Fibroblast of skin of scalp (primary cell): ENCODE data around the gene GPRIN2.
A peak's percentile ranks its signal among the peaks of the same experiment; 100 is the strongest.
"Not testable (repeated sequence)": the region's sequence is repeated elsewhere in the genome, so short reads cannot be mapped to it uniquely, and the experiment has no call there.

Experiments used
- DNase-seq: peaks from one replicate; pipeline ENCODE4 v3.0.0-alpha.2; 2013

The GPRIN2 gene

GRCh38 chr10:46567151-46567550 lies 10.7 kb upstream of the GPRIN2 start:
- DNase-seq: not testable (repeated sequence)

DNA sequence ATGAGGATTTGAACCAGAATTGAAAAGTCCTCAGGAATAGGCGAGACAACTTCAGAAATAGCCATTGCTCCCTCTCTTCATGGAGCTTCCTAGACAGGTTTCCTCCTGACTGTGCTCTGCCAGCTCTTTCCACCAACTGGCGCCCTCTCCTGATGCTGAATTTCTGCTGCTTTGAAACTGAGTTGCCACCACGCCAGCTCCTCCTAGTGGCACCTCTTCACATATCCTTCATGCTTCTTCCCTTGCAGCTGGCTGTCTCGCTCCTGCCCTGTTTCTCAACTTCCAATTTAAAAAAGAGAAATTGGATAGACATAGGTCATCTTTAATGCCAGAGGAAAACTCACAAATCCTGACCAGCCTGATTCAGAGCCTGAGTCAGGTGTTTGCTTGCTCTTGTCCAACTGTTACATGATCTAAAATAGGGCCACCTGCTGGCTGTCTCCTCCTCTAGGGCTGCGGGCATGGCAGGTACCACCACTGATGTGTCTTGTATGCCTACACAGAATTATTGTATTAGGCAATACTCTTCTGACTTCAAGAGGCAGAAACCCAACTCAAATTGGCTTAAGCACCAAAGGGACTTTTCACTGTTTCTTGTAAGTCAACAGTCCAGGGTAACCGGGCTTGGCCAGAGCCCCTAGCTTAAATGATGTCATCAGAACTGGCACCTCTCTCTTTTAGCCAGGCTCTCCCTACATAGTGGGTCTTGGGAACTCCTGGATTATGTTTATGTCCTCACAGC lies 9.3 kb upstream of the GPRIN2 start:
- DNase-seq: peak; percentile 47

DNA sequence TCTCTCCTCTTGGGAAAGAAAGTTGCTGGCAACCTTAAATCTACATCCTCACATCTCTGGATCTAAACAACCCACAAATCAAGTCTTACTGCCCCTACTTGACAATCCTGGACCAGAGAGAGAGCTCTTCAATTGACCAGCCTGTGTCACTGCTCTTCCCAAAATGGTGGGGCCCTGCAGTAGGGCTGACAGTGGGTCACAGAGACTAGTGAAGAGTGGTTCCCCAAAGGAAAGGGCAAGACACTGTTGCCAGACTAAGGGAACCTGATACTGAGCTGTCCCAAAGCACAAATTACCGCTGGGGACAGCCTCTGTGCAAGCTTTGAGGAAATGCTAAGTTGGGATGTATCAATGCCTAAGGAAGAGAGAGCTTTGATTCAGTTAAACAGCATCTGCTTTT lies 4.5 kb upstream of the GPRIN2 start:
- DNase-seq: no peak

DNA sequence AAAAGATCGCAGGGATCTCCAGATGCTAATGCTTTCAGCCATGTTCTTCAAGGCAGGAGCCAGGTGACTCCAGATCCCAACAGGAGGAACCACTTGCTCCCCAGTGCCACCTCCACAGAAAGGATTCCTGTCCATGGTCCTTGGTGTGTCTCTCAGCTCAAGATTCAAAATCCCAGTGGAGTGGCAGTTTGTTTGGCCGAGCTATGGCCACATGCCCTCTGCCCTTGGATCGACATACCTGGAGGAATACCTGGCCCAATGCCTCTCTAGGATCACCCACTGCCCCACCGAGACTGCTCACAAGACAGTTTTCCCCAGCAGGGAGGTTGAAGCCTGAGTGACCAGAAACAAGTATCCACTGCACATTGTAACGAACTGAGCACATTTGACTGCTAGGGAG lies 3.9 kb upstream of the GPRIN2 start:
- DNase-seq: no peak

- no peak for DNase-seq
Measured at GRCh38 chr10:46559231-46559671, 2.8 kb upstream of the GPRIN2 start.

GRCh38 chr10:46558392-46559185 lies 2.1 kb upstream of the GPRIN2 start:
- DNase-seq: no peak

GRCh38 chr10:46558122-46558391 lies 1.6 kb upstream of the GPRIN2 start:
- DNase-seq: no peak

DNA sequence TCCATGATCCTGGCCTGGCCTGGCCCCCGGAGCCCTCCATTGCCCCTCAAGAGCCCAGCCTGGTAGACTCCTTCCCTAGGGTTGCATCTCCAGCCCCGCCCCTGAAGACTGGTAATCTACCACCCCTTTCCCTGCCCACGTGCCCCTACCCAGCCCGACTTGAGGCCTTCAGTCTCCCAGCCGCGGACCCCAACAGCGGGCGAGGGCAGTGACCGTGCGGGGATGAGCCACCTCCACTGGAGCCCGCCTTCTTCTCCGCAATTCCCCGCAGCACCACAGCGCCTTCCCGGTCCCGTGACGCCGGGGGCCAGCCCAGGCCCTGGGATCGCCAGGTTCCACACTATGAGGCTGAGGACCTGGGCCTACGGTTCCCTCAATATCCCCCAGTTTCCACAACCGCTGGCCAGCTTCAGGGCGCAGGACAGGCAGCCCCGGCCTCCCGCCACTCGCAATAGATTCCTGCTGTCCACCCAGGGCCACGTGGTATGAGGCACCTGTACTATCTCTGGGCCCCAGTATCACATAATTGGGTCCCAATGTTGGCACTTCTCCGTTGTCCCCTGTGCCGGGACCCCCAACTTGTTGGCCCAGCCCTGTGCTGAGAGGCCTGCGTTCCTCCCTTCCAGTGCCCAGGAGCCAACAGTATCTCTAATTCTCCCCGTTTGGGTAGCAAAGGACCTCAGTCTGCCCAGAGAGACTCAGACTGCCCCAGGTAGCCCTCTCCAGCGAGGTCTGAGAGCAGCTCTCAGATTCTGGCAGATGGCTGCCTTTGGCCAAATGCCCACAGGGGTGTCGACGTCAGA lies 1.1 kb upstream of the GPRIN2 start:
- DNase-seq: no peak

GRCh38 chr10:46555713-46556514 lies 544 bp downstream of the GPRIN2 start:
- no peak for DNase-seq

- no peak for DNase-seq
Measured at GRCh38 chr10:46555366-46555712, 1.1 kb downstream of the GPRIN2 start.

DNA sequence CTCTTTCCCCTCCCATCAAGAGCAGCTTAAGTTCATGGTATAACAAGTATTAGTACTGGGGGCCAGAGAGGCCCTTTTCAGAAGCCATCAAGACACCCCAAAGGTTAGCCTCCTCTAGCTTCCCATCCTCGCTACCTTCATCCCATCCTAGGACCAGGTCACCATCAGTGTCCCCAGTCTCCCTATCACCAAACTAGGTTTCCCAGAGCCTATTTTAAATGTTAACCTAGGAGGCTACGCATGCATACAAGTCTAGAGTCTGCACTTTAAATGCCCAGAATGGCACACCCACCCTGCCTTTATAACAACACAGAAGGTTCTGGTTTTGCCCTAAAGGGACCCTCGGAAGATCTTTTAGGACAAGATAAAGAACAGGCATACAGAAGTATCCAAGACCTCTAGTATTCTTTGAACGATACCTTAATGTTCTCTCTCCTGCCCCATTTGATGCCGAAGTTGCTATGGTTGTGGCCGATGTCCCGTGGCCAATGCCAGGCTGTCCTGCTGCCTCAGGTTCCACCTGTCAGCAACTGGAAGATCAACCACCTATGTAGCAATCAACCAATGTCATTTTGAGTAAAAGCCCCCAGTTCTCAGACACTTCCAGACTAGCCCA lies 2.2 kb downstream of the GPRIN2 start:
- no peak for DNase-seq

DNA sequence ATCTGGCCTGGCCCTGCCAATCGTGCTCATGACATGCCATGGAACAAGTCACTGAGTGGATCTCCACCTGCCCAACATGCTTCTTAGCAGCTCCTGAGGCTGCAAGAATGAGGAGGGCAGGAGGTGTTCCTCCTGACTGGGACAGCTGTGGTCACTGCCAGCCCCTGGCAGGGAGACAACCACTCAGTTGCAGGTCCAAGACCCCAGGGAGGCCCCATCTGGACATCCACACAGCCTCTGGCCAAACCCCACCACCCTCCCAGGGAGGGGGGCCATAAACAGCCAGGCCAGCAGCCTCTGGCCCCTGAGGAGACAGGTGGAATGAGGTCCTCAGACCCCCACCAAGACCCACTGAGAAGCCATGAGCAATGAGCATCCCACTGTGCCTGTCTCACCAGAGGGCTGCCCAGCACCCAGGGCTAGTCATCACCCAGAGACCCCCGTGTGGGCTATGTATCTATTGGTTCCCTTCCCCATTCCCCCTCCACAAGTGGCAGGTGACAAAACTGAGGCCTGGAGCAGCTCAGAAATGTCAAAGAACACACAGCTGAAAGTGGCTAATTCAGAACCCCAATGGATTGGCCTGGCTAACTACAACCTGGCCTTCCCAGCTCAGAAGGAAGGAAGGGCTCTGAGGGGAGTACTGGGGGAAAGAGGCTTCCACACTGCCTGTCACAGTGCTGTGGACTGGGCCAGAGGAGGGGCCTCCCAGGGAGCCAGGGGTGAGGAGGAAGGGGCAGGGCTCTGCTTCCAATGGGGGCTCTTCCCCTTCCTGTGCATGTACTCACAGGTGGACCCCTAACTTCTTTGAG lies 3.0 kb downstream of the GPRIN2 start:
- no peak for DNase-seq

GRCh38 chr10:46552526-46553237 lies 3.8 kb downstream of the GPRIN2 start:
- DNase-seq: no peak

DNA sequence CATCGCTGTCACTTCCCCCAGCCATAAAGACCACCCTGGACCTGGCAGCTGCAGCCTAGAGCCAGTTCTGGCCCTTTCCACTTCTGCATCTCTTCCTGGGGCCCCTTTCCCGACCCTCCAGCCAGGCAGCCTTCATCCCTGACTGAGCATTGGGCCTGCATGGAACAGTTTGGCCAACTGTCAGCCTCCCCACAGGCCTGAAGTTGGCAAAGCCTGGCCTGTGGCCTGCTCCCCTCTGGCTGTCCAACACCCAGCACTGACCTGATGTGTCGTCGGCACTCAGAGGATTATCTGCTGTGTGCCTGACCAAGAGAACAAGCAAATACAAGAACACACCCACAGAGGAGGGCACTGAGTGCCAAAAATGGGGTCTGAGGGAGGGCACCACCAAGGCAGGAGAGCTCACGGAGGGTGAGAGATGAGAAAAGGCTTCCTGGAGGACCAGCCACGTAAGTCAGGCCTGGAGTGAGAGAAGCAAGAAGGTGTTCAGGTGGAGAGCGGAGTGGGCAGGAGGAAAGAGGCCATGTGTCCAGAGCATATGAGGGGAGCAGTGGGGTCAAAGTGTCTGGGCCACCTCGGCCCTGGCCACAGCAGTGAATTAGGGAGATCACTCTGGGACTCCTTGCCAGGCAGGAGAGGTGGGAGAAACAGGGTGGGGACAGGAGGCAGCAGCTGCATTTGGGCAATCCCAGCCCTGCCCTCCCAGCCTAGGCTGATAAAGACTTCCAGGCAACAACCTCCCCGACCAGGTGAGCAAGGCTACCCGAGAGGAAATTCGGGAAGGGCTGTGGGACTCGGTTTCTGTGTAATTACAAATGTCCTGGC lies 4.5 kb downstream of the GPRIN2 start:
- no peak for DNase-seq

- no peak for DNase-seq
Measured at GRCh38 chr10:46550795-46551700, 5.4 kb downstream of the GPRIN2 start.

GRCh38 chr10:46550076-46550790 lies 6.2 kb downstream of the GPRIN2 start:
- DNase-seq: no peak

GRCh38 chr10:46549171-46550075 lies 7.0 kb downstream of the GPRIN2 start:
- DNase-seq: no peak
